Uterus (tissue), 2 donors: Measurements from ENCODE around the gene FNIP2.

Experiments used
- CTCF ChIP-seq, 4 experiments: fragments of 200-600 bp in 2 of 4; fragments of 450-650 bp in 2 of 4; sonication (generic) in 2 of 4; IDR thresholded peaks; one replicate each; pipeline ENCODE4 v1.5.1; 2016 to 2019; ENCODE audit warnings: antibody characterized with exemption in 4 of 4, mild to moderate bottlenecking in 2 of 4, moderate library complexity in 1 of 4
- POLR2A ChIP-seq, 2 donors: fragments of 450-650 bp; IDR thresholded peaks; one replicate each; pipeline ENCODE4 v1.6.1; 2016; ENCODE audit warnings: antibody characterized with exemption in 2 of 2, mild to moderate bottlenecking in 1 of 2, moderate library complexity in 1 of 2

GRCh38 chr4:158728236-158728635, 40.6 kb upstream of the FNIP2 start:
- TF ChIP-seq CTCF (IDR thresholded peaks at IDR 0.05): no peak
- no peak for TF ChIP-seq POLR2A (IDR thresholded peaks at IDR 0.05)
